DND-41 (cell line): ENCODE results near the gene OR5AC2.

ENCODE experiments used
- ATAC-seq: fragments of 200-7000 bp; cut with Tn5 transposase; 3 replicates; pipeline ENCODE4 v1.9.1; 2021; ENCODE audit warnings: low read depth; ENCODE audit not compliant: insufficient read depth
- DNase-seq: peaks from one replicate; pipeline ENCODE4 v3.0.0-alpha.2; 2020
- H2AFZ ChIP-seq: 2 replicates; pipeline ENCODE4 v1.6.0; 2012; ENCODE audit warnings: low read depth, low read length
- H3K27ac ChIP-seq: 2 replicates; pipeline ENCODE4 v1.5.1; 2012; ENCODE audit warnings: low read length, inconsistent platforms
- H3K27me3 ChIP-seq: fragments of 200-600 bp; sonication (generic); 2 replicates; pipeline ENCODE4 v1.6.0; 2012; ENCODE audit warnings: low read length, mild to moderate bottlenecking, inconsistent platforms; ENCODE audit not compliant: insufficient read depth, poor library complexity
- H3K36me3 ChIP-seq: 2 replicates; pipeline ENCODE4 v1.5.1; 2012; ENCODE audit warnings: low read length, inconsistent platforms; ENCODE audit not compliant: insufficient read depth
- H3K4me1 ChIP-seq: 2 replicates; pipeline ENCODE4 v1.5.1; 2012; ENCODE audit warnings: mild to moderate bottlenecking, low read length; ENCODE audit not compliant: insufficient read depth
- H3K4me2 ChIP-seq: 2 replicates; pipeline ENCODE4 v1.6.0; 2012; ENCODE audit warnings: mild to moderate bottlenecking, moderate library complexity, low read length, inconsistent platforms; ENCODE audit not compliant: insufficient read depth
- H3K4me3 ChIP-seq, 2 experiments: fragments of 200-600 bp in 1 of 2; shearing (Covaris generic) in 1 of 2; 2 replicates each; pipeline ENCODE4 v1.5.1; 2012 to 2016; ENCODE audit warnings: inconsistent platforms in 2 of 2, low read length in 2 of 2, mild to moderate bottlenecking in 2 of 2, low read depth in 1 of 2, moderate library complexity in 1 of 2
- H3K79me2 ChIP-seq: 2 replicates; pipeline ENCODE4 v1.6.0; 2012; ENCODE audit warnings: low read length, inconsistent platforms; ENCODE audit not compliant: insufficient read depth
- H3K9ac ChIP-seq: 2 replicates; pipeline ENCODE4 v1.6.0; 2012; ENCODE audit warnings: low read depth, mild to moderate bottlenecking, inconsistent platforms, low read length, moderate library complexity
- H3K9me3 ChIP-seq: 2 replicates; pipeline ENCODE4 v1.5.1; 2012; ENCODE audit warnings: low read length, moderate library complexity, mild to moderate bottlenecking, inconsistent platforms; ENCODE audit not compliant: insufficient read depth, severe bottlenecking
- H4K20me1 ChIP-seq: 2 replicates; pipeline ENCODE4 v1.6.0; 2012; ENCODE audit warnings: low read length; ENCODE audit not compliant: insufficient read depth
- EZH2 ChIP-seq: IDR thresholded peaks from 3 replicates; pipeline ENCODE4 v1.6.1; 2012; ENCODE audit warnings: borderline replicate concordance, low read depth, mild to moderate bottlenecking, moderate library complexity, low read length, inconsistent platforms; ENCODE audit not compliant: severe bottlenecking
- TF ChIP-seq, protein P1 (sequence below): IDR thresholded peaks from 2 replicates; pipeline ENCODE4 v1.5.1; 2012; ENCODE audit warnings: borderline replicate concordance, low read length, moderate library complexity, mild to moderate bottlenecking; ENCODE audit not compliant: poor library complexity, severe bottlenecking; ENCODE audit errors: extremely low read depth

Gene OR5AC2

GRCh38 chr3:98056035-98056434, 30.9 kb upstream of the OR5AC2 start:
- H3K36me3 ChIP-seq: no peaks in the 10 kb centered on the region
- peaks cover 16% of the 10 kb centered on the region for H3K27me3 ChIP-seq
- no peak overlapping the region for H3K4me2 ChIP-seq
- no peak overlapping the region for H3K9ac ChIP-seq
- H4K20me1 ChIP-seq: no peaks in the 10 kb centered on the region
- TF ChIP-seq, protein P1, sequence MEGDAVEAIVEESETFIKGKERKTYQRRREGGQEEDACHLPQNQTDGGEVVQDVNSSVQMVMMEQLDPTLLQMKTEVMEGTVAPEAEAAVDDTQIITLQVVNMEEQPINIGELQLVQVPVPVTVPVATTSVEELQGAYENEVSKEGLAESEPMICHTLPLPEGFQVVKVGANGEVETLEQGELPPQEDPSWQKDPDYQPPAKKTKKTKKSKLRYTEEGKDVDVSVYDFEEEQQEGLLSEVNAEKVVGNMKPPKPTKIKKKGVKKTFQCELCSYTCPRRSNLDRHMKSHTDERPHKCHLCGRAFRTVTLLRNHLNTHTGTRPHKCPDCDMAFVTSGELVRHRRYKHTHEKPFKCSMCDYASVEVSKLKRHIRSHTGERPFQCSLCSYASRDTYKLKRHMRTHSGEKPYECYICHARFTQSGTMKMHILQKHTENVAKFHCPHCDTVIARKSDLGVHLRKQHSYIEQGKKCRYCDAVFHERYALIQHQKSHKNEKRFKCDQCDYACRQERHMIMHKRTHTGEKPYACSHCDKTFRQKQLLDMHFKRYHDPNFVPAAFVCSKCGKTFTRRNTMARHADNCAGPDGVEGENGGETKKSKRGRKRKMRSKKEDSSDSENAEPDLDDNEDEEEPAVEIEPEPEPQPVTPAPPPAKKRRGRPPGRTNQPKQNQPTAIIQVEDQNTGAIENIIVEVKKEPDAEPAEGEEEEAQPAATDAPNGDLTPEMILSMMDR: no peak
- TF ChIP-seq EZH2: no peak
- no peaks in the 10 kb centered on the region for H3K4me1 ChIP-seq
- H3K79me2 ChIP-seq: no peaks in the 10 kb centered on the region
- DNase-seq: no peak
- H3K27ac ChIP-seq: no peak overlapping the region
- no peak for ATAC-seq
- no peak overlapping the region for H3K4me3 ChIP-seq
- no peaks in the 10 kb centered on the region for H3K9me3 ChIP-seq
- no peak overlapping the region for H2AFZ ChIP-seq

DNA sequence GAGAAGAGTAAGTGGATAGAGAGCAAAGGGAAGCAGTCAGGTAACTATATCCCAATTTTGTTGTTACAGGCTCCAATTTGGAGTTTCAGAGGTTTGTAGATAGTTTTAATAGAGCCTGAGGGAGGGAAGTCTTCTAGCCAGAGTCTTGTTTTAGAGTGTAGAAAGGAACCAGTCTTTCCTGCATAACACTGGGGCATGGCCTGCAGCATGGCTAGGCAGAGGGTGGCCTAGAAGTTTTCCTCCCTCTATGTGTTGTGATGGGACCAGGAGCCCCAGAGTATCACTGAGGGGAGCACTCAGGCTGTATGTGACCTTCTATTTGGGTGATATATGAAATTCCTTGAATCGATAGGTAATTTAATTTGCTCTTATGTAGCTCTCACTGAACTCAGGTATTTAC, 29.3 kb upstream of the OR5AC2 start:
- H3K4me2 ChIP-seq: no peak overlapping the region
- no peaks in the 10 kb centered on the region for H3K9me3 ChIP-seq
- DNase-seq (no peak), ATAC-seq (no peak)
- H3K27me3 ChIP-seq: peaks cover 16% of the 10 kb centered on the region
- no peaks in the 10 kb centered on the region for H3K36me3 ChIP-seq
- no peaks in the 10 kb centered on the region for H4K20me1 ChIP-seq
- no peaks in the 10 kb centered on the region for H3K79me2 ChIP-seq
- H3K4me1 ChIP-seq: no peaks in the 10 kb centered on the region
- H3K9ac ChIP-seq: no peak overlapping the region
- no peak overlapping the region for H3K4me3 ChIP-seq
- H2AFZ ChIP-seq: no peak overlapping the region
- TF ChIP-seq, protein P1: no peak
- no peak for TF ChIP-seq EZH2
- H3K27ac ChIP-seq: no peak overlapping the region

- Histone ChIP-seq H3K9me3 (no peaks in the 10 kb centered on the region), H3K4me2 (no peak overlapping the region), H3K79me2 (no peaks in the 10 kb centered on the region), H3K27ac (no peak overlapping the region), H2AFZ (no peak overlapping the region), H3K4me3 (no peak overlapping the region), H4K20me1 (no peaks in the 10 kb centered on the region), H3K27me3 (peaks cover 16% of the 10 kb centered on the region), H3K4me1 (no peaks in the 10 kb centered on the region), H3K9ac (no peak overlapping the region), H3K36me3 (no peaks in the 10 kb centered on the region)
- TF ChIP-seq, protein P1: no peak
- TF ChIP-seq EZH2: no peak
- DNase-seq: no peak
- no peak for ATAC-seq
Measured at GRCh38 chr3:98058244-98058960, 28.6 kb upstream of the OR5AC2 start.
